Keratinocyte (primary cell): Measurements from ENCODE around the gene FOXA1. TPM values are rescaled to one million over a fixed set of nuclear protein-coding genes. Genes with fewer than 3 reads are reported as not detected.

Experiments
- DNase-seq: peaks from one replicate; pipeline ENCODE4 v3.0.0-alpha.2; 2011; ENCODE audit warnings: low read depth, missing footprints, low spot score
- FAIRE-seq: peaks from 2 replicates; lab custom pipeline; 2011; peaks lifted over from hg19 to GRCh38; lab: Jason Lieb, UNC
- H2AFZ ChIP-seq: 2 replicates; pipeline ENCODE4 v1.6.0; 2012; ENCODE audit warnings: low read length, control low read depth, inconsistent platforms; ENCODE audit not compliant: control insufficient read depth
- H3K27ac ChIP-seq: 2 replicates; pipeline ENCODE4 v1.5.1; 2011; ENCODE audit warnings: low read length; ENCODE audit not compliant: control insufficient read depth, insufficient read depth
- H3K27me3 ChIP-seq: 3 replicates; pipeline ENCODE4 v1.6.0; 2011; ENCODE audit warnings: low read length; ENCODE audit not compliant: control insufficient read depth, insufficient read depth; ENCODE audit errors: extremely low read depth
- H3K36me3 ChIP-seq, 2 experiments: 2 replicates in 1 of 2; 3 replicates in 1 of 2; pipeline ENCODE4 v1.5.1; 2011; ENCODE audit warnings: low read length in 2 of 2, mild to moderate bottlenecking in 1 of 2; ENCODE audit not compliant: control insufficient read depth in 2 of 2, insufficient read depth in 2 of 2; ENCODE audit errors: extremely low read depth in 1 of 2
- H3K4me1 ChIP-seq: 3 replicates; pipeline ENCODE4 v1.5.1; 2011; ENCODE audit warnings: low read length; ENCODE audit not compliant: control insufficient read depth, insufficient read depth; ENCODE audit errors: extremely low read depth
- H3K4me2 ChIP-seq: 3 replicates; pipeline ENCODE4 v1.6.0; 2011; ENCODE audit warnings: low read depth, low read length; ENCODE audit not compliant: control insufficient read depth, insufficient read depth; ENCODE audit errors: extremely low read depth
- H3K4me3 ChIP-seq, 3 experiments: fragments of 200-600 bp in 1 of 3; sonication (generic) in 1 of 3; 2 replicates in 2 of 3; 3 replicates in 1 of 3; pipeline ENCODE4 v1.5.1; 2011 to 2016; ENCODE audit warnings: low read length in 3 of 3, mild to moderate bottlenecking in 3 of 3, control low read depth in 2 of 3, inconsistent platforms in 1 of 3, low read depth in 1 of 3, mixed read lengths in 1 of 3, mixed run types in 1 of 3, moderate library complexity in 1 of 3; ENCODE audit not compliant: control insufficient read depth in 2 of 3, insufficient read depth in 2 of 3; ENCODE audit errors: extremely low read depth in 1 of 3
- H3K79me2 ChIP-seq: 2 replicates; pipeline ENCODE4 v1.6.0; 2012; ENCODE audit warnings: low read length; ENCODE audit not compliant: control insufficient read depth, insufficient read depth
- H3K9ac ChIP-seq: 3 replicates; pipeline ENCODE4 v1.6.0; 2011; ENCODE audit warnings: low read length; ENCODE audit not compliant: control insufficient read depth, insufficient read depth; ENCODE audit errors: extremely low read depth
- H3K9me1 ChIP-seq: 3 replicates; pipeline ENCODE4 v1.6.0; 2011; ENCODE audit warnings: low read length; ENCODE audit not compliant: control insufficient read depth, insufficient read depth; ENCODE audit errors: extremely low read depth
- H3K9me3 ChIP-seq: 2 replicates; pipeline ENCODE4 v1.5.1; 2012; ENCODE audit warnings: low read depth, low read length; ENCODE audit not compliant: control insufficient read depth
- H4K20me1 ChIP-seq: 3 replicates; pipeline ENCODE4 v1.6.0; 2011; ENCODE audit warnings: low read length; ENCODE audit not compliant: control insufficient read depth, insufficient read depth; ENCODE audit errors: extremely low read depth
- EZH2 ChIP-seq: IDR thresholded peaks from one replicate; pipeline ENCODE4 v1.6.1; 2012; ENCODE audit warnings: inconsistent platforms, mild to moderate bottlenecking, low read length, moderate library complexity
- dilution Hi-C: fragments of 300-500 bp; cut with MboI; formaldehyde crosslinking; loops from one replicate; pipeline ENCODE4 v1.7.0; 2020; ENCODE audit warnings: low sequenced_read_pairs; ENCODE audit not compliant: extremely low pct_ligation_motif_present
- polyA plus RNA-seq, 5 experiments: library from polyadenylated mRNA; depleted of rRNA in 3 of 5; stranded (reverse) in 3 of 5; stranded (forward) in 1 of 5; unstranded in 1 of 5; fragments of >200 nt; gene quantifications; 1 replicate in 1 of 5; 2 replicates in 3 of 5; 3 replicates in 1 of 5; pipeline versions ENCODE4 v1.2.1 to v1.2.3, GENCODE V29; 2011 to 2012; ENCODE audit warnings: missing spikeins in 2 of 5, low read depth in 1 of 5, low replicate concordance in 1 of 5
- TF ChIP-seq, protein P1 (sequence below), 3 experiments: IDR thresholded peaks in 1 of 3; conservative IDR thresholded peaks in 1 of 3; optimal IDR thresholded peaks in 1 of 3; 2 replicates in 2 of 3; 3 replicates in 1 of 3; pipeline versions ENCODE3 to v1.5.1; 2011; ENCODE audit warnings: low read length in 3 of 3, mild to moderate bottlenecking in 3 of 3, moderate library complexity in 2 of 3, control low read depth in 1 of 3, inconsistent platforms in 1 of 3; ENCODE audit not compliant: insufficient read depth in 2 of 3; ENCODE audit errors: extremely low read depth in 1 of 3

The FOXA1 gene
- polyA plus RNA-seq, 1 donor (not counting 4 experiments of a cell fraction or from before 2014, with no cell fraction given) = 0.85 TPM

DNA sequence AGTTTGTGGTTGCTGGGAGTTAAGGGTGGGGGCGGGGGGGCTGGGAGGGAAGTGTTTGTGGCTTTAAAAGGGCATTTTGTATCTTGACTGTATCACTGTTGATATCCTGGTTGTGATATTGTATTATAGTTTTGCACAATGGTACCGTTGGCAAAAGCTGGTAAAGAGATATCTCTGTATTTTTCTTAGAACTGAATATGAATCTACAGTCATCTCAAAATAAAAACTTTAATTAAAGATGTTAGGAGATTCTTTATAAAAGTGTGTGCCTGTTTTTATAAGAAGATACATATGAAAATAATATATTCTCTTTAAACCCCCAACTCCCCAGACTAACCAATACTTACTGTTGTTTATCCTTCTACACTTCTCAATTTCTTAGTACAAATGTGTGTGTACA lies 43.5 kb upstream of the FOXA1 start:
- Histone ChIP-seq H3K4me2 (no peak overlapping the region), H3K36me3 (no peaks in the 10 kb centered on the region), H3K9me3 (no peaks in the 10 kb centered on the region), H3K9me1 (no peaks in the 10 kb centered on the region), H3K27ac (no peak overlapping the region), H3K9ac (no peak overlapping the region), H3K4me3 (no peak overlapping the region), H4K20me1 (no peaks in the 10 kb centered on the region), H2AFZ (no peak overlapping the region), H3K79me2 (no peaks in the 10 kb centered on the region), H3K27me3 (no peaks in the 10 kb centered on the region), H3K4me1 (no peaks in the 10 kb centered on the region)
- TF ChIP-seq, protein P1, sequence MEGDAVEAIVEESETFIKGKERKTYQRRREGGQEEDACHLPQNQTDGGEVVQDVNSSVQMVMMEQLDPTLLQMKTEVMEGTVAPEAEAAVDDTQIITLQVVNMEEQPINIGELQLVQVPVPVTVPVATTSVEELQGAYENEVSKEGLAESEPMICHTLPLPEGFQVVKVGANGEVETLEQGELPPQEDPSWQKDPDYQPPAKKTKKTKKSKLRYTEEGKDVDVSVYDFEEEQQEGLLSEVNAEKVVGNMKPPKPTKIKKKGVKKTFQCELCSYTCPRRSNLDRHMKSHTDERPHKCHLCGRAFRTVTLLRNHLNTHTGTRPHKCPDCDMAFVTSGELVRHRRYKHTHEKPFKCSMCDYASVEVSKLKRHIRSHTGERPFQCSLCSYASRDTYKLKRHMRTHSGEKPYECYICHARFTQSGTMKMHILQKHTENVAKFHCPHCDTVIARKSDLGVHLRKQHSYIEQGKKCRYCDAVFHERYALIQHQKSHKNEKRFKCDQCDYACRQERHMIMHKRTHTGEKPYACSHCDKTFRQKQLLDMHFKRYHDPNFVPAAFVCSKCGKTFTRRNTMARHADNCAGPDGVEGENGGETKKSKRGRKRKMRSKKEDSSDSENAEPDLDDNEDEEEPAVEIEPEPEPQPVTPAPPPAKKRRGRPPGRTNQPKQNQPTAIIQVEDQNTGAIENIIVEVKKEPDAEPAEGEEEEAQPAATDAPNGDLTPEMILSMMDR (optimal IDR thresholded peaks at IDR 0.05 in 1 of 3, IDR thresholded peaks at IDR 0.05 in 1 of 3, conservative IDR thresholded peaks at IDR 0.05 in 1 of 3; ENCODE audit: extremely low read depth in 1 of 3, insufficient read depth in 2 of 3, low read length in 3 of 3) = no peak
- TF ChIP-seq EZH2 = no peak
- dilution Hi-C loops = no loop called here
- no peak for DNase-seq
- no peak for FAIRE-seq

DNA sequence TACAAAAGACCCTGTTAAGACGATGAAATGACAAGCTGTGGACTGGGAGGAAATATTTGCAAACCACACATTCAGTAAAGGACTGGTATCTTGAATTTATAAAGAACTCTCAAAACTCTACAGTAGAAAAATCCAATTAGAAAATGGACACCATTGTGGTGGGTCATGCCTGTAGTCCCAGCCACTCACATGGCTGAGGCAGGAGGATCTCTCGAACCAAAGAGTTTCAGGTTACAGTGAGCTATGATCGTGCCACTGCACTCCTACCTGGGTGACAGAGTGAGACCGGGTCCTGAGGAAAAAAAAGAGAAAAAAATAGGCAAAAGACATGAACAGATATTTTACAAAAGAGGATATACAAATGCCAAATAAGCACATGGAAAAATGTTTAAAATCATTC lies 42.3 kb upstream of the FOXA1 start:
- Histone ChIP-seq H3K9me1 (no peaks in the 10 kb centered on the region), H3K79me2 (no peaks in the 10 kb centered on the region), H3K4me1 (no peaks in the 10 kb centered on the region), H3K9me3 (no peaks in the 10 kb centered on the region), H3K27me3 (no peaks in the 10 kb centered on the region), H3K27ac (no peak overlapping the region), H3K4me2 (no peak overlapping the region), H3K4me3 (no peak overlapping the region), H3K9ac (no peak overlapping the region), H3K36me3 (no peaks in the 10 kb centered on the region), H2AFZ (no peak overlapping the region), H4K20me1 (no peaks in the 10 kb centered on the region)
- dilution Hi-C loops = no loop called here
- DNase-seq (no peak), FAIRE-seq (no peak)
- no peak for TF ChIP-seq EZH2
- TF ChIP-seq, protein P1 (optimal IDR thresholded peaks at IDR 0.05 in 1 of 3, IDR thresholded peaks at IDR 0.05 in 1 of 3, conservative IDR thresholded peaks at IDR 0.05 in 1 of 3; ENCODE audit: extremely low read depth in 1 of 3, insufficient read depth in 2 of 3, low read length in 3 of 3) = no peak
